DND-41 (cell line): ENCODE measurements around the gene SLC16A12.

Experiments
- ATAC-seq: fragments of 200-7000 bp; cut with Tn5 transposase; 3 replicates; pipeline ENCODE4 v1.9.1; 2021; ENCODE audit warnings: low read depth; ENCODE audit not compliant: insufficient read depth
- DNase-seq: peaks from one replicate; pipeline ENCODE4 v3.0.0-alpha.2; 2020
- H2AFZ ChIP-seq: 2 replicates; pipeline ENCODE4 v1.6.0; 2012; ENCODE audit warnings: low read depth, low read length
- H3K27ac ChIP-seq: 2 replicates; pipeline ENCODE4 v1.5.1; 2012; ENCODE audit warnings: low read length, inconsistent platforms
- H3K27me3 ChIP-seq: fragments of 200-600 bp; sonication (generic); 2 replicates; pipeline ENCODE4 v1.6.0; 2012; ENCODE audit warnings: low read length, mild to moderate bottlenecking, inconsistent platforms; ENCODE audit not compliant: insufficient read depth, poor library complexity
- H3K36me3 ChIP-seq: 2 replicates; pipeline ENCODE4 v1.5.1; 2012; ENCODE audit warnings: low read length, inconsistent platforms; ENCODE audit not compliant: insufficient read depth
- H3K4me1 ChIP-seq: 2 replicates; pipeline ENCODE4 v1.5.1; 2012; ENCODE audit warnings: mild to moderate bottlenecking, low read length; ENCODE audit not compliant: insufficient read depth
- H3K4me2 ChIP-seq: 2 replicates; pipeline ENCODE4 v1.6.0; 2012; ENCODE audit warnings: mild to moderate bottlenecking, moderate library complexity, low read length, inconsistent platforms; ENCODE audit not compliant: insufficient read depth
- H3K4me3 ChIP-seq, 2 experiments: fragments of 200-600 bp in 1 of 2; shearing (Covaris generic) in 1 of 2; 2 replicates each; pipeline ENCODE4 v1.5.1; 2012 to 2016; ENCODE audit warnings: inconsistent platforms in 2 of 2, low read length in 2 of 2, mild to moderate bottlenecking in 2 of 2, low read depth in 1 of 2, moderate library complexity in 1 of 2
- H3K79me2 ChIP-seq: 2 replicates; pipeline ENCODE4 v1.6.0; 2012; ENCODE audit warnings: low read length, inconsistent platforms; ENCODE audit not compliant: insufficient read depth
- H3K9ac ChIP-seq: 2 replicates; pipeline ENCODE4 v1.6.0; 2012; ENCODE audit warnings: low read depth, mild to moderate bottlenecking, inconsistent platforms, low read length, moderate library complexity
- H3K9me3 ChIP-seq: 2 replicates; pipeline ENCODE4 v1.5.1; 2012; ENCODE audit warnings: low read length, moderate library complexity, mild to moderate bottlenecking, inconsistent platforms; ENCODE audit not compliant: insufficient read depth, severe bottlenecking
- H4K20me1 ChIP-seq: 2 replicates; pipeline ENCODE4 v1.6.0; 2012; ENCODE audit warnings: low read length; ENCODE audit not compliant: insufficient read depth
- EZH2 ChIP-seq: IDR thresholded peaks from 3 replicates; pipeline ENCODE4 v1.6.1; 2012; ENCODE audit warnings: borderline replicate concordance, low read depth, mild to moderate bottlenecking, moderate library complexity, low read length, inconsistent platforms; ENCODE audit not compliant: severe bottlenecking
- TF ChIP-seq, protein P1 (sequence below): IDR thresholded peaks from 2 replicates; pipeline ENCODE4 v1.5.1; 2012; ENCODE audit warnings: borderline replicate concordance, low read length, moderate library complexity, mild to moderate bottlenecking; ENCODE audit not compliant: poor library complexity, severe bottlenecking; ENCODE audit errors: extremely low read depth

The SLC16A12 gene

GRCh38 chr10:89567576-89568245 is 32.3 kb upstream of the SLC16A12 start:
- Histone ChIP-seq H2AFZ (no peak overlapping the region), H3K4me1 (no peaks in the 10 kb centered on the region), H3K27ac (no peak overlapping the region), H3K9ac (no peak overlapping the region), H3K9me3 (no peaks in the 10 kb centered on the region), H3K36me3 (no peaks in the 10 kb centered on the region), H4K20me1 (no peaks in the 10 kb centered on the region), H3K79me2 (no peaks in the 10 kb centered on the region), H3K27me3 (peaks cover 3% of the 10 kb centered on the region), H3K4me2 (no peak overlapping the region), H3K4me3 (no peak overlapping the region)
- ATAC-seq (no peak), DNase-seq (no peak)
- TF ChIP-seq EZH2, result no peak
- TF ChIP-seq, protein P1, sequence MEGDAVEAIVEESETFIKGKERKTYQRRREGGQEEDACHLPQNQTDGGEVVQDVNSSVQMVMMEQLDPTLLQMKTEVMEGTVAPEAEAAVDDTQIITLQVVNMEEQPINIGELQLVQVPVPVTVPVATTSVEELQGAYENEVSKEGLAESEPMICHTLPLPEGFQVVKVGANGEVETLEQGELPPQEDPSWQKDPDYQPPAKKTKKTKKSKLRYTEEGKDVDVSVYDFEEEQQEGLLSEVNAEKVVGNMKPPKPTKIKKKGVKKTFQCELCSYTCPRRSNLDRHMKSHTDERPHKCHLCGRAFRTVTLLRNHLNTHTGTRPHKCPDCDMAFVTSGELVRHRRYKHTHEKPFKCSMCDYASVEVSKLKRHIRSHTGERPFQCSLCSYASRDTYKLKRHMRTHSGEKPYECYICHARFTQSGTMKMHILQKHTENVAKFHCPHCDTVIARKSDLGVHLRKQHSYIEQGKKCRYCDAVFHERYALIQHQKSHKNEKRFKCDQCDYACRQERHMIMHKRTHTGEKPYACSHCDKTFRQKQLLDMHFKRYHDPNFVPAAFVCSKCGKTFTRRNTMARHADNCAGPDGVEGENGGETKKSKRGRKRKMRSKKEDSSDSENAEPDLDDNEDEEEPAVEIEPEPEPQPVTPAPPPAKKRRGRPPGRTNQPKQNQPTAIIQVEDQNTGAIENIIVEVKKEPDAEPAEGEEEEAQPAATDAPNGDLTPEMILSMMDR, result no peak

DNA sequence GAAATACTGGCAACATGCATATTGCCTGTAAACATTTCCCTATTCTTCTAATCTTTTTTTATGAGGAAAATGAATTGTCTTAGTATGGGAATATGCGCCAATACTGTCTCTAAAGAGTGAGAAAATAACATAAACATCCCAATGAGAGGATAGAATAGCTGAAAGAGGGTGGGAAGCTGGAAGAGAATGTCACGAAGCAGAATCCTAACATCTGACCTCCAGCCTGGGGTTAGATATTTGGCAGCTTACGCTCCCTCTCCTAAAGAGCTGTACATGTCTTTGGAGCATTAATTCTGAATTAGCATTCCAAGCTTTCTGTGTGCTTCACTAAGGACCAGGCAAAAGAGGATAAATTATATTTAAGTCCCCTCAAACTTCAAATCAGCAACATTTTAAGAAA is 31.6 kb upstream of the SLC16A12 start:
- Histone ChIP-seq H3K27ac (no peak overlapping the region), H4K20me1 (no peaks in the 10 kb centered on the region), H3K9me3 (no peaks in the 10 kb centered on the region), H3K9ac (no peak overlapping the region), H3K79me2 (no peaks in the 10 kb centered on the region), H2AFZ (no peak overlapping the region), H3K4me1 (no peaks in the 10 kb centered on the region), H3K36me3 (no peaks in the 10 kb centered on the region), H3K4me2 (no peak overlapping the region), H3K27me3 (peaks cover 3% of the 10 kb centered on the region), H3K4me3 (no peak overlapping the region)
- TF ChIP-seq EZH2, result no peak
- TF ChIP-seq, protein P1, result no peak
- ATAC-seq, result no peak
- DNase-seq, result no peak

- H4K20me1 ChIP-seq, result no peaks in the 10 kb centered on the region
- no peaks in the 10 kb centered on the region for H3K9me3 ChIP-seq
- H3K4me2 ChIP-seq, result no peak overlapping the region
- H3K9ac ChIP-seq, result no peak overlapping the region
- H2AFZ ChIP-seq, result no peak overlapping the region
- no peak for ATAC-seq
- no peaks in the 10 kb centered on the region for H3K79me2 ChIP-seq
- TF ChIP-seq, protein P1, result no peak
- no peak for TF ChIP-seq EZH2
- no peak overlapping the region for H3K27ac ChIP-seq
- H3K4me1 ChIP-seq, result no peaks in the 10 kb centered on the region
- H3K36me3 ChIP-seq, result no peaks in the 10 kb centered on the region
- no peak for DNase-seq
- H3K4me3 ChIP-seq, result no peak overlapping the region
- H3K27me3 ChIP-seq, result peaks cover 3% of the 10 kb centered on the region
These were observed 30.9 kb upstream of the SLC16A12 start for GRCh38 chr10:89566095-89566950.
